ENCODE data around the gene HJV. TPM values are rescaled to one million over a fixed set of nuclear protein-coding genes. Genes with fewer than 3 reads are reported as not detected.

HJV gene
- total RNA-seq, 1 experiment from 2014 or later, result not detected

- H3K23me2 ChIP-seq (ENCODE audit: insufficient read length, low read depth, low read length, poor library complexity, severe bottlenecking), result no peaks in the 10 kb centered on the region
- H3K4ac ChIP-seq (ENCODE audit: low read depth, low read length), result no peak overlapping the region
- Mint-ChIP-seq H3K4me3 (no peak overlapping the region; a peak in 1 of 5 replicates), H3K36me3 (ENCODE audit: insufficient read depth in 1 of 3, low read depth in 3 of 3) (no peaks in the 10 kb centered on the region), H3K4me1 (peaks cover 23 to 28% of the 10 kb centered on the region in 2 experiments), H3K9me3 (no peaks in the 10 kb centered on the region), H3K27me3 (ENCODE audit: low read depth) (peaks cover 5% of the 10 kb centered on the region), H3K27ac (peak overlapping the region in 1 of 3 experiments; percentile 31; a peak in 1 of 7 replicates)
- H4K91ac ChIP-seq (ENCODE audit: insufficient read length, low read depth, low read length), result no peak overlapping the region
- H3K27me3 ChIP-seq (ENCODE audit: insufficient read depth, low read length), result no peaks in the 10 kb centered on the region
- no peak overlapping the region for H2BK120ac ChIP-seq (ENCODE audit: low read depth, low read length, poor library complexity, severe bottlenecking)
- H3K14ac ChIP-seq (ENCODE audit: insufficient read depth, low read length), result no peak overlapping the region
- no peak overlapping the region for H4K5ac ChIP-seq (ENCODE audit: insufficient read length, low read depth, low read length)
- WGBS (ENCODE audit: extremely low coverage, insufficient read length, low lambda C conversion rate), result no CpG with 5 or more reads among the region's 1 CpG
- no peak overlapping the region for H2BK20ac ChIP-seq (ENCODE audit: low read depth, low read length, poor library complexity, severe bottlenecking)
- H4K8ac ChIP-seq (replicated peaks; ENCODE audit: insufficient read length, low read depth, low read length), result no peak overlapping the region
- no peaks in the 10 kb centered on the region for H4K20me1 ChIP-seq (ENCODE audit: control insufficient read depth, insufficient read depth, insufficient read length)
- H3K9me3 ChIP-seq (ENCODE audit: control insufficient read depth, low read depth, low read length), result no peaks in the 10 kb centered on the region
- H3K79me1 ChIP-seq (ENCODE audit: insufficient read depth, low read depth, low read length, poor library complexity, severe bottlenecking), result no peaks in the 10 kb centered on the region
- H3K27ac ChIP-seq (ENCODE audit: insufficient read length, low read depth, low read length), result no peak overlapping the region
- no peak overlapping the region for H3K23ac ChIP-seq (ENCODE audit: insufficient read length, low read depth, low read length)
- peaks cover 17% of the 10 kb centered on the region for H3K4me1 ChIP-seq (ENCODE audit: insufficient read depth, low read length)
- no peaks in the 10 kb centered on the region for H3K79me2 ChIP-seq (ENCODE audit: insufficient read depth, low read length)
- TF ChIP-seq CTCF (conservative IDR thresholded peaks at IDR 0.05), result no peak
- H2AK5ac ChIP-seq (ENCODE audit: insufficient read length, low read length), result no peak overlapping the region
- H3K56ac ChIP-seq (ENCODE audit: insufficient read length, low read depth, low read length), result no peak overlapping the region
- H2BK15ac ChIP-seq (ENCODE audit: low read depth, low read length), result no peak overlapping the region
- H2BK12ac ChIP-seq (ENCODE audit: insufficient read length, low read depth, low read length), result no peak overlapping the region
- H2AFZ ChIP-seq (ENCODE audit: low read length), result no peak overlapping the region
- H3T11ph ChIP-seq (ENCODE audit: low read length), result no peak overlapping the region
- H3K9ac ChIP-seq (ENCODE audit: extremely low read depth, insufficient read length, low read length), result no peak overlapping the region
- DNase-seq, result no peak
- no peak overlapping the region for H3K18ac ChIP-seq (ENCODE audit: insufficient read length, low read depth, low read length)
- no peak overlapping the region for H2BK5ac ChIP-seq (ENCODE audit: insufficient read length, low read length)
- no peak overlapping the region for H3K4me2 ChIP-seq (ENCODE audit: insufficient read depth, insufficient read length, low read length)
Observed at GRCh38 chr1:145983206-145983675, 38.3 kb downstream of the HJV start.

All from H9 (cell line).